ENCODE results near the gene CAMK1D.

DNA sequence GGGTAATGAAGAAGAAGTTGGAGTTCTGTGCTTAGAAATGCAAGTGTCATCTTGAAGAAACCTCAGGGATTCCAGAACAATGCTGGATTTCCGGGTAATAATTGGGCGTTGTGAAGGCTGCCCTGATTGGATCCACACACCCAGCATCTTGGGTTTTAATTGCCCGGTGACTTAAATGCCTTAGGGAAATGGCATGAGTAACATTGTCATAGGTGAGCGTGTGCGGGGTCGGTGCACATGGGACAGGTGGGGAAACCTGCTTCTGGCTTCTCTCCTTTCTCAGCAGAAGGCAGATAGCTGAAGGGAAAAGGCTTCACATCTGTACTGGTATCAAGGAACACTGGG is 15.2 kb upstream of the CAMK1D start:
- TF ChIP-seq CTCF (IDR thresholded peaks at IDR 0.05; ENCODE audit: borderline replicate concordance, extremely low read depth, low read length, poor library complexity, severe bottlenecking) (no peak), EZH2 (IDR thresholded peaks at IDR 0.05; ENCODE audit: borderline replicate concordance, low read depth, low read length, severe bottlenecking) (no peak)

Data from DND-41 (cell line).